ENCODE data around the gene GRIA4.

DNA sequence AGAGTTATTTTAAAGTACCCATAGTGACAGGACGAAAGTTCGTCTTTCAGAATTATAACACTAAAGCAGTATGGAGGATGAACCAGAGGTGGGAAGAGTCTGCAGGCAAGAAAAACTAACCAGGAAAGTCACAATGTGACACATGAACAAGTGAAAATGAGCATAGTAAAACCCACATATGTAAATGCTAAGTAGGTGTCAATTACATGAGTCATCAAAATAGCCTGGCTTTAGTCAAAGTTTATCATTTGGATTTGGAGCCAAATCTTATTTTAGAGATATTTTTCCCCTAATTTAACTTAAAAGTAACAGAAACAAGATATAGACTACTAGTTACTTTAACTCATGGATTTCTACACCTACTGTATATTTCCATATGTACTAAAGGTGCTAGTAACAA is 159.8 kb downstream of the GRIA4 start:
- TF ChIP-seq, protein P1, sequence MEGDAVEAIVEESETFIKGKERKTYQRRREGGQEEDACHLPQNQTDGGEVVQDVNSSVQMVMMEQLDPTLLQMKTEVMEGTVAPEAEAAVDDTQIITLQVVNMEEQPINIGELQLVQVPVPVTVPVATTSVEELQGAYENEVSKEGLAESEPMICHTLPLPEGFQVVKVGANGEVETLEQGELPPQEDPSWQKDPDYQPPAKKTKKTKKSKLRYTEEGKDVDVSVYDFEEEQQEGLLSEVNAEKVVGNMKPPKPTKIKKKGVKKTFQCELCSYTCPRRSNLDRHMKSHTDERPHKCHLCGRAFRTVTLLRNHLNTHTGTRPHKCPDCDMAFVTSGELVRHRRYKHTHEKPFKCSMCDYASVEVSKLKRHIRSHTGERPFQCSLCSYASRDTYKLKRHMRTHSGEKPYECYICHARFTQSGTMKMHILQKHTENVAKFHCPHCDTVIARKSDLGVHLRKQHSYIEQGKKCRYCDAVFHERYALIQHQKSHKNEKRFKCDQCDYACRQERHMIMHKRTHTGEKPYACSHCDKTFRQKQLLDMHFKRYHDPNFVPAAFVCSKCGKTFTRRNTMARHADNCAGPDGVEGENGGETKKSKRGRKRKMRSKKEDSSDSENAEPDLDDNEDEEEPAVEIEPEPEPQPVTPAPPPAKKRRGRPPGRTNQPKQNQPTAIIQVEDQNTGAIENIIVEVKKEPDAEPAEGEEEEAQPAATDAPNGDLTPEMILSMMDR (IDR thresholded peaks at IDR 0.05) = no peak
- TF ChIP-seq POLR2A (IDR thresholded peaks at IDR 0.05) = no peak

Data from lower leg skin (tissue), 3 donors.